ENCODE data around the gene ANKRD44. TPM values are rescaled to one million over a fixed set of nuclear protein-coding genes. Genes with fewer than 3 reads are reported as not detected.

The ANKRD44 gene
- total RNA-seq, 1 donor from 2014 or later, result 4.3 TPM

DNA sequence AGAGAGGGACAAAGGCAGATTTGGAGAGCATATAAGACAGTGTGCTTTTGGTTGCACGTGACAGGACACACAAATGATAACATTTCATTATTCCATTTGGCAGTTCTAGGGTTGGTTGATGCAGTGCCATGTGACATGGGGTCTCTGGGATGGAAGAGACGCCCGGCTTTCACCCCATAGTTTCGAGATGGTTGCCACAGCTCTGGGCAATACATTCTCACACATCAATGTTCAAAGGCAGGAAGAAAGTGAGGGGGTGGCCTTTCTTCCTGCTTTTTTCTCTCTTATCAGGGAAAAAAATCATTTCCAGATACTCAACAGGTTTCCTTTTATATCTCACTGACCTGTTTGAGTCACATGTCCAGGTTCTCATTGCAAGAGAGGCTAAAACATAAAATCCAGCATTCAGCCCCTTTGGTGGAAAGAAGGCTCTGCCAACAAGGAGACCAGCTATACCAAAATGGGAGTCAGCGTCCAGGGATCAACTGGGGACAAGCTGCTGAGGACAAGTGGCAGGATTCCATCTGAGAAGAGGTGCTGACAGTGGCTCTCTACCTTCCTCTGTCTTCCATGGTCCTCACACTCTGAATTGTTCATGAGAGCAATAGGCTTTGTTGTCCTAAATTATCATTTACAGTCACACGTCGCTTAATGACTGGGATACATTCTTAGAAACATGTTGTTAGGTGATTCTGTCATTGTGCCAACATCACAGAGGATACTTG lies 29.1 kb upstream of the ANKRD44 start:
- H3K4me3 ChIP-seq (ENCODE audit: low read depth, low read length), result no peak overlapping the region
- DNase-seq (ENCODE audit: low read depth), result no peak
- TF ChIP-seq, protein P1, sequence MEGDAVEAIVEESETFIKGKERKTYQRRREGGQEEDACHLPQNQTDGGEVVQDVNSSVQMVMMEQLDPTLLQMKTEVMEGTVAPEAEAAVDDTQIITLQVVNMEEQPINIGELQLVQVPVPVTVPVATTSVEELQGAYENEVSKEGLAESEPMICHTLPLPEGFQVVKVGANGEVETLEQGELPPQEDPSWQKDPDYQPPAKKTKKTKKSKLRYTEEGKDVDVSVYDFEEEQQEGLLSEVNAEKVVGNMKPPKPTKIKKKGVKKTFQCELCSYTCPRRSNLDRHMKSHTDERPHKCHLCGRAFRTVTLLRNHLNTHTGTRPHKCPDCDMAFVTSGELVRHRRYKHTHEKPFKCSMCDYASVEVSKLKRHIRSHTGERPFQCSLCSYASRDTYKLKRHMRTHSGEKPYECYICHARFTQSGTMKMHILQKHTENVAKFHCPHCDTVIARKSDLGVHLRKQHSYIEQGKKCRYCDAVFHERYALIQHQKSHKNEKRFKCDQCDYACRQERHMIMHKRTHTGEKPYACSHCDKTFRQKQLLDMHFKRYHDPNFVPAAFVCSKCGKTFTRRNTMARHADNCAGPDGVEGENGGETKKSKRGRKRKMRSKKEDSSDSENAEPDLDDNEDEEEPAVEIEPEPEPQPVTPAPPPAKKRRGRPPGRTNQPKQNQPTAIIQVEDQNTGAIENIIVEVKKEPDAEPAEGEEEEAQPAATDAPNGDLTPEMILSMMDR (IDR thresholded peaks at IDR 0.05; ENCODE audit: insufficient read depth, low read length, poor library complexity, severe bottlenecking), result no peak
- H3K36me3 ChIP-seq (ENCODE audit: control insufficient read depth, insufficient read depth, low read length), result no peaks in the 10 kb centered on the region
- no peaks in the 10 kb centered on the region for H3K27me3 ChIP-seq (ENCODE audit: control insufficient read depth, insufficient read depth, low read length)

DNA sequence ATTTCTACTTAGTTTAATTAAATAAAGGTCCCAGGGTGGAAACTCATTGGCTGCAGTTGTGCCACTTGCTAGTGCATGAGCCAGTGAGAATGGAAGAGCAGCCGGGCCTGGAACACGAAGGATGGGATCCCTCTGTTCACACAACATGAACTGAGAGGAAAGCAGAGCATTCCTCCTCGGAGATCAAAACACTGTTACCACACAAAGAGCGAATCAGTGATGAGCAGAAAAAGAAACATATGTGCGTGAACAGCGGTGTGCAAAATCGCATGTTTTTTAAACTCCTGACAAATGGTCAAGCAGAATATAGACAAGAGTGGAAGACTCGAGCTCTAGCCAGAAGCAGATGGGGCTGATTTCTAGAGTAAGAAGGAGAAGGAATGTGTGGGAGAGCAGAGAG lies 28.4 kb upstream of the ANKRD44 start:
- TF ChIP-seq, protein P1 (IDR thresholded peaks at IDR 0.05; ENCODE audit: insufficient read depth, low read length, poor library complexity, severe bottlenecking), result no peak
- Histone ChIP-seq H3K4me3 (ENCODE audit: low read depth, low read length) (no peak overlapping the region), H3K36me3 (ENCODE audit: control insufficient read depth, insufficient read depth, low read length) (no peaks in the 10 kb centered on the region), H3K27me3 (ENCODE audit: control insufficient read depth, insufficient read depth, low read length) (no peaks in the 10 kb centered on the region)
- DNase-seq (ENCODE audit: low read depth), result no peak

DNA sequence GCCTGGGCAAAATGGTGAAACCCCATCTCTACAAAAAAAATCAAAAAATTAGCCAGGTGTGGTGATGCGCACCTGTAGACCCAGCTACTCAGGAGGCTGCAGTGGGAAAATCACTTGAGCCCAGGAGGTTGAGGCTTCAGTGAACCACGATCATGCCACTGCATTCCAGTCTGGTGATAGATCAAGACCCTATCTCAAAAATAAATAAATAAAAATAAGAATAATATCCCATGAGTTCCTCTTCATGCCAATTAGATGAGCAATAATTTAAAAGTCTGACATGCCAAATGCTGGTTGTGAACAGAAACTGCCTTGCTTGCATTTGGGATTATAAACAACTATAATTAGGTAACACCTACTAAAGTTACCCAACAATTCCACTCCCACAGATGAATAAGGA lies 22.1 kb upstream of the ANKRD44 start:
- Histone ChIP-seq H3K36me3 (ENCODE audit: control insufficient read depth, insufficient read depth, low read length) (no peaks in the 10 kb centered on the region), H3K4me3 (ENCODE audit: low read depth, low read length) (no peak overlapping the region), H3K27me3 (ENCODE audit: control insufficient read depth, insufficient read depth, low read length) (no peaks in the 10 kb centered on the region)
- TF ChIP-seq, protein P1 (IDR thresholded peaks at IDR 0.05; ENCODE audit: insufficient read depth, low read length, poor library complexity, severe bottlenecking), result no peak
- no peak for DNase-seq (ENCODE audit: low read depth)

DNA sequence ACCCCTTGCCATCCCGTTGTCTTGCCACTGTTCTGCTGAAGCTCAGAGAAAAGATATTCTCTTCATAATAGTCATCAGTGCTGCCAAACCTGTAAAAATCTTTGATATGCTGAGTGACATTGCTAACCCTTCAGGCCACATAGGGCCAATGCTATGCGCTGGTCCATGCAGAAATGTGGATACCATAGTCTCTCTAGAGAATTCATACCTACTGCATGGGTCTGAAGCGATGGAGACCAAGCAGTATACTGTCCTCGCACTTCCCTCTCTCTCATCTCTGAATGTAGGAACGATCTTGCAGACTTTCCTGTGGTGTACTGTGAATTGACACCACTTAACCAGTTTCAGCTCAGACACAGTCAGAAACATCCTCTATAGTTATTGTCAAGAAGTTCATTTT lies 17.9 kb upstream of the ANKRD44 start:
- Histone ChIP-seq H3K4me3 (ENCODE audit: low read depth, low read length) (no peak overlapping the region), H3K27me3 (ENCODE audit: control insufficient read depth, insufficient read depth, low read length) (no peaks in the 10 kb centered on the region), H3K36me3 (ENCODE audit: control insufficient read depth, insufficient read depth, low read length) (no peaks in the 10 kb centered on the region)
- no peak for DNase-seq (ENCODE audit: low read depth)
- TF ChIP-seq, protein P1 (IDR thresholded peaks at IDR 0.05; ENCODE audit: insufficient read depth, low read length, poor library complexity, severe bottlenecking), result no peak

DNA sequence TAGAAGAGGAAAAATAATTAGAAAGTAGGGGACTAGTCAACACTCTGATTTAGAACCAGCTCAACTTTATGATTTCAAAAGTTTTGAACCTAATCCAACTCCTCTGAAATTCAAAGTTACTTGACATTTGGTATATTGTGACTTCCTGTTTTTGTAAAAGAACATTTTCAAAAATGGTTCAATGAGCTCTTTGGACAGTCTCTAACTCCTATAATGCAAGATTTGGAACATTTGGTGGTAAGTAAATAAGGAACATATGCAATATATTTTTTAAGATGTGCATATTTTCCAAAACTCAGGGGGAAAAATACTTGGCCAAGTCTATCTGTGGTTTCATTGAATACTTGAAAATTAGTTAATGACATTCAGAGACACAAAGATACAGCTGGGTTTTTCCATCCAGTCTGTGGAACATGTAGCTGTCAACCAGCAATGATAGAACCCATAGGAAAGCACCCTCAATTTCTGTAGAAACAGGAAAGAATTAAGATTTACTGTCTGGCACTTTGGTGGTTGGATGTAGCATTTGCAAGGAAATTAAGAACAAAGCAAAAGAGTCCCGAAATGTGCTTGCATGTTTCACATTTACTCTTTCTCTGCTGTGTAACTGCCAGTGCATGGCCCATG lies 17.0 kb upstream of the ANKRD44 start:
- Histone ChIP-seq H3K27me3 (ENCODE audit: control insufficient read depth, insufficient read depth, low read length) (no peaks in the 10 kb centered on the region), H3K4me3 (ENCODE audit: low read depth, low read length) (no peak overlapping the region), H3K36me3 (ENCODE audit: control insufficient read depth, insufficient read depth, low read length) (no peaks in the 10 kb centered on the region)
- no peak for DNase-seq (ENCODE audit: low read depth)
- TF ChIP-seq, protein P1 (IDR thresholded peaks at IDR 0.05; ENCODE audit: insufficient read depth, low read length, poor library complexity, severe bottlenecking), result no peak

Data from kidney epithelial cell (primary cell).